Renal cortex interstitium (tissue), 11 donors: Measurements from ENCODE around the gene THBS4. TPM values are rescaled to one million over a fixed set of nuclear protein-coding genes. Genes with fewer than 3 reads are reported as not detected.

ENCODE experiments used
- DNase-seq, 11 donors: peaks; one replicate each; pipeline ENCODE4 v3.0.0-alpha.2; 2013; ENCODE audit warnings: low read depth in 9 of 11, low spot score in 4 of 11; ENCODE audit errors: extremely low read depth in 1 of 11
- polyA plus RNA-seq, 3 donors: library from polyadenylated mRNA; unstranded; fragments of 120-200 nt; gene quantifications; one replicate each; pipeline ENCODE4 v1.2.1, GENCODE V29; 2013; ENCODE audit not compliant: insufficient read length in 3 of 3

The THBS4 gene
- polyA plus RNA-seq, 3 donors, result 14.2 to 18.8 (median 18.6) TPM

- no peak for DNase-seq
Observed at GRCh38 chr5:80039650-80040049, 4.5 kb downstream of the THBS4 start.

- no peak for DNase-seq
Observed at GRCh38 chr5:80041527-80041926, 6.4 kb downstream of the THBS4 start.

GRCh38 chr5:80042330-80042729, 7.2 kb downstream of the THBS4 start:
- DNase-seq, result no peak

GRCh38 chr5:80043187-80043586, 8.0 kb downstream of the THBS4 start:
- DNase-seq, result no peak

- no peak for DNase-seq
Observed at GRCh38 chr5:80048084-80048780, 13.1 kb downstream of the THBS4 start.

GRCh38 chr5:80052464-80052863, 17.3 kb downstream of the THBS4 start:
- DNase-seq, result no peak

GRCh38 chr5:80054682-80055081, 19.5 kb downstream of the THBS4 start:
- no peak for DNase-seq

GRCh38 chr5:80055491-80056170, 20.5 kb downstream of the THBS4 start:
- peak in 2 of 11 donors; percentile 26 to 35 for DNase-seq

- no peak for DNase-seq
Observed at GRCh38 chr5:80057099-80057498, 22.0 kb downstream of the THBS4 start.

GRCh38 chr5:80057921-80058320, 22.8 kb downstream of the THBS4 start:
- DNase-seq, result no peak

- no peak for DNase-seq
Observed at GRCh38 chr5:80059354-80059980, 24.3 kb downstream of the THBS4 start.

- DNase-seq, result no peak
Observed at GRCh38 chr5:80060966-80061365, 25.8 kb downstream of the THBS4 start.

- DNase-seq, result no peak
Observed at GRCh38 chr5:80061547-80061946, 26.4 kb downstream of the THBS4 start.

GRCh38 chr5:80064124-80064523, 29.0 kb downstream of the THBS4 start:
- no peak for DNase-seq

- no peak for DNase-seq
Observed at GRCh38 chr5:80067016-80067415, 31.9 kb downstream of the THBS4 start.

- no peak for DNase-seq
Observed at GRCh38 chr5:80067531-80068245, 32.5 kb downstream of the THBS4 start.

- DNase-seq, result no peak
Observed at GRCh38 chr5:80068246-80068636, 33.1 kb downstream of the THBS4 start.

GRCh38 chr5:80068775-80069174, 33.6 kb downstream of the THBS4 start:
- DNase-seq, result no peak

- no peak for DNase-seq
Observed at GRCh38 chr5:80069251-80069800, 34.2 kb downstream of the THBS4 start.
